ENCODE data around the gene HTR7. TPM values are rescaled to one million over a fixed set of nuclear protein-coding genes. Genes with fewer than 3 reads are reported as not detected.

Gene HTR7
- total RNA-seq, 1 donor from 2014 or later, result 0.64 TPM

DNA sequence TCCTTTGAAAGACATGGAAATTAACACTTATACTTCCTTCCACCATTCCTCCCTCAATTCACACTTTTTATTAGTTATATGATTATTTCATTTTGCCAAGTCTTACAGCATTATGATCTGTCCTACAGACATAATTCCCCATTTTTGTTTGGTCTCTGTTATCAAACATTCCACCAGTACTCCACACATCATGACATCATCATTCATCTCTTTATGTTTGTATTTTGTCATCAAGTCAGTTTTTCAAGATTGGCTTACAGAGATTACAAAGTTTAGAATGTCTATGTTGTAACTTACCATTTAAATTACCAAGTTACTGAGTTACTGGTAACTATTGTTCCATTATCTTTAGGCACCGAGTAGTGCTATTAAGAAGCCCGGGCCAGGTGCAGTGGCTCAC, 150.2 kb downstream of the HTR7 start:
- TF ChIP-seq CTCF (IDR thresholded peaks at IDR 0.05), result no peak
- ATAC-seq (no peak), DNase-seq (no peak)
- no peaks in the 10 kb centered on the region for H3K9me3 ChIP-seq
- no peaks in the 10 kb centered on the region for H3K36me3 ChIP-seq
- no peaks in the 10 kb centered on the region for H3K4me1 ChIP-seq
- no peak overlapping the region for H3K27ac ChIP-seq
- intact Hi-C loops (cut with DNase I), result no loop called here
- no peak overlapping the region for H3K4me3 ChIP-seq
- no peaks in the 10 kb centered on the region for H3K27me3 ChIP-seq

GRCh38 chr10:90701428-90701827, 156.4 kb downstream of the HTR7 start:
- no peaks in the 10 kb centered on the region for H3K36me3 ChIP-seq
- no peak for TF ChIP-seq CTCF (IDR thresholded peaks at IDR 0.05)
- H3K27me3 ChIP-seq, result no peaks in the 10 kb centered on the region
- no peak overlapping the region for H3K27ac ChIP-seq
- no peaks in the 10 kb centered on the region for H3K4me1 ChIP-seq
- no peak for DNase-seq
- H3K4me3 ChIP-seq, result no peak overlapping the region
- intact Hi-C loops (cut with DNase I), result no loop called here
- no peaks in the 10 kb centered on the region for H3K9me3 ChIP-seq
- ATAC-seq, result no peak

DNA sequence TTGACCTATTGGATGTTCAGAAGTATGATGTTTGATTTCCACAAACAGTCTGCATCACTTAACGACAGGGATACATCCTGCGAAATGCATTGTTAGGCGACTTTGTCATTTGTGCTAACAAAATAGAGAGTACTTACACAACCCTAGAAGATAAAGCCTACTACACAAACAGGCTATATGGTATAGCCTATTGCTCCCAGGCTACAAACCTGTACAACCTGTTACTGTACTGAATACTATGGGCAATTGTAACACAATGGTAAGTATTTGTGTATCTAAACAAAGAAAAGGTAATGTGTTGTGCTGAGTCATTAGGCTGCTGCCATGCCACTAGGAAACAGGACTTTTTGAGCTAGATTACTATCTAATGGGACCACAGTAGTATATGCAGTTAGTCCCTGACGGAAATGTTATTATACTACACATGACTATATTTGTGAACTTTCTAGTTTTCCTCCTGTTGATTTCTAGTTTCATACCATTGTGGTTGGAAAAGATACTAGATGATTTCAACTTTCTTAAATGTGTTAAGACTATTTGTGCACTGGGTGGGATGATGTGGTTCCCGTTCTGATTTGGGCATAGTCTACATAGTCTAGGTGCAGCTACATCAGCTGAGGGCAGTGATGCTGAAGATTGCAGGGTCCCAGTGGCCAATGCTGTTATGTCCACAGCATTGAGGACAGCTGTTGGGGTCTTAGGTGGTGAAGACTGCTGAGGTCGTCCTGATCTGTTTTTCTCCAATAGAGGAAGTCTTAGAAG, 161.7 kb downstream of the HTR7 start:
- Histone ChIP-seq H3K27ac (no peak overlapping the region), H3K9me3 (no peaks in the 10 kb centered on the region), H3K27me3 (no peaks in the 10 kb centered on the region), H3K36me3 (no peaks in the 10 kb centered on the region), H3K4me1 (no peaks in the 10 kb centered on the region), H3K4me3 (no peak overlapping the region)
- ATAC-seq (no peak), DNase-seq (no peak)
- intact Hi-C loops (cut with DNase I), result no loop called here
- TF ChIP-seq CTCF (IDR thresholded peaks at IDR 0.05), result no peak

Other genes with a start within 250 kb of the HTR7 start
- gene RPP30, start 13.9 kb upstream of the HTR7 start, total RNA-seq, result 26.1 TPM
- 156 TPM for gene ANKRD1, start 63.0 kb upstream of the HTR7 start, total RNA-seq

Measured in upper lobe of right lung (tissue), 1 donor.